HEK293 (cell line): ENCODE data around the gene SH3YL1.

Experiments
- CTCF ChIA-PET: fragments of 350-600 bp; formaldehyde crosslinking; extraction: SDS; loops from one replicate; lab custom pipeline; 2021; ENCODE audit warnings: antibody characterized with exemption; lab: Yijun Ruan, JAX
- POLR2A ChIA-PET: fragments of 300-600 bp; formaldehyde crosslinking; extraction: SDS; loops from one replicate; lab custom pipeline; 2020; ENCODE audit warnings: antibody characterized with exemption, inconsistent platforms; lab: Yijun Ruan, JAX
- H3K27ac ChIP-seq: fragments of 200-500 bp; sonication (Bioruptor generic); 2 replicates; pipeline ENCODE4 v1.5.1; 2014; ENCODE audit warnings: low read depth, low read length, control low read depth, inconsistent platforms; ENCODE audit errors: extremely low read depth
- H3K36me3 ChIP-seq, 2 experiments: fragments of 200-500 bp in 1 of 2; sonication (Bioruptor generic) in 1 of 2; 1 replicate in 1 of 2; 2 replicates in 1 of 2; pipeline ENCODE4 v1.5.1; 2014 to 2017; ENCODE audit warnings: inconsistent platforms in 2 of 2, low read length in 2 of 2; ENCODE audit not compliant: control insufficient read depth in 2 of 2, insufficient read depth in 1 of 2
- H3K4me1 ChIP-seq: fragments of 200-500 bp; sonication (Bioruptor generic); 2 replicates; pipeline ENCODE4 v1.5.1; 2014; ENCODE audit warnings: mild to moderate bottlenecking, low read length, inconsistent platforms; ENCODE audit not compliant: control insufficient read depth, insufficient read depth
- H3K4me3 ChIP-seq: 2 replicates; pipeline ENCODE4 v1.5.1; 2011; ENCODE audit warnings: low read depth, mild to moderate bottlenecking, control low read depth, low read length, moderate library complexity
- H3K9me3 ChIP-seq: fragments of 200-500 bp; sonication (Bioruptor generic); 2 replicates; pipeline ENCODE4 v1.5.1; 2014; ENCODE audit warnings: low read depth, low read length, inconsistent platforms; ENCODE audit not compliant: control insufficient read depth, insufficient read depth
- BCL11B ChIP-seq: fragments of 450-650 bp; formaldehyde crosslinking; IDR thresholded peaks from 2 replicates; pipeline ENCODE4 v1.5.1; 2016; ENCODE audit warnings: low read depth, missing biosample characterization, missing genetic modification characterization
- EGR2 ChIP-seq: fragments of 450-650 bp; formaldehyde crosslinking; IDR thresholded peaks from 2 replicates; pipeline ENCODE4 v1.5.1; 2016; ENCODE audit warnings: low read depth, missing biosample characterization, missing genetic modification characterization
- GLIS1 ChIP-seq: fragments of 450-650 bp; formaldehyde crosslinking; IDR thresholded peaks from 2 replicates; pipeline ENCODE4 v1.5.1; 2016; ENCODE audit warnings: missing biosample characterization, missing genetic modification characterization
- KLF7 ChIP-seq: fragments of 450-650 bp; formaldehyde crosslinking; IDR thresholded peaks from 2 replicates; pipeline ENCODE4 v1.5.1; 2016; ENCODE audit warnings: missing biosample characterization, missing genetic modification characterization, borderline replicate concordance
- KLF8 ChIP-seq: fragments of 450-650 bp; formaldehyde crosslinking; IDR thresholded peaks from 2 replicates; pipeline ENCODE4 v1.5.1; 2016; ENCODE audit warnings: missing biosample characterization, missing genetic modification characterization
- KLF9 ChIP-seq: fragments of 450-650 bp; formaldehyde crosslinking; IDR thresholded peaks from 2 replicates; pipeline ENCODE4 v1.5.1; 2016; ENCODE audit warnings: missing biosample characterization, missing genetic modification characterization, low read depth
- MZF1 ChIP-seq: fragments of 450-650 bp; formaldehyde crosslinking; IDR thresholded peaks from 2 replicates; pipeline ENCODE4 v1.5.1; 2017; ENCODE audit warnings: missing biosample characterization, missing genetic modification characterization, borderline replicate concordance
- OVOL3 ChIP-seq: fragments of 450-650 bp; formaldehyde crosslinking; IDR thresholded peaks from 2 replicates; pipeline ENCODE4 v1.5.1; 2016; ENCODE audit warnings: missing biosample characterization, missing genetic modification characterization
- ZBTB48 ChIP-seq: fragments of 450-650 bp; formaldehyde crosslinking; IDR thresholded peaks from 2 replicates; pipeline ENCODE4 v1.5.1; 2016; ENCODE audit warnings: missing biosample characterization, missing genetic modification characterization
- ZFHX2 ChIP-seq: fragments of 450-650 bp; formaldehyde crosslinking; conservative IDR thresholded peaks from 2 replicates; pipeline ENCODE4 v1.5.1; 2016; ENCODE audit warnings: missing biosample characterization, missing genetic modification characterization
- ZIC2 ChIP-seq: fragments of 450-650 bp; formaldehyde crosslinking; IDR thresholded peaks from 2 replicates; pipeline ENCODE4 v1.5.1; 2016; ENCODE audit warnings: missing biosample characterization, missing genetic modification characterization
- ZNF140 ChIP-seq: fragments of 450-650 bp; formaldehyde crosslinking; IDR thresholded peaks from 2 replicates; pipeline ENCODE4 v1.5.1; 2016; ENCODE audit warnings: missing biosample characterization, missing genetic modification characterization
- ZNF211 ChIP-seq: fragments of 450-650 bp; formaldehyde crosslinking; IDR thresholded peaks from 2 replicates; pipeline ENCODE4 v1.5.1; 2016; ENCODE audit warnings: low read depth, missing biosample characterization, missing genetic modification characterization
- ZNF248 ChIP-seq: fragments of 450-650 bp; formaldehyde crosslinking; IDR thresholded peaks from 2 replicates; pipeline ENCODE4 v1.5.1; 2017; ENCODE audit warnings: missing biosample characterization, missing genetic modification characterization
- ZNF335 ChIP-seq: fragments of 450-650 bp; formaldehyde crosslinking; conservative IDR thresholded peaks from 2 replicates; pipeline ENCODE4 v1.5.1; 2016; ENCODE audit warnings: missing biosample characterization, missing genetic modification characterization
- ZNF341 ChIP-seq: fragments of 450-650 bp; formaldehyde crosslinking; IDR thresholded peaks from 2 replicates; pipeline ENCODE4; 2016; ENCODE audit warnings: low read depth, missing biosample characterization, missing genetic modification characterization
- ZNF530 ChIP-seq: fragments of 450-650 bp; formaldehyde crosslinking; IDR thresholded peaks from 2 replicates; pipeline ENCODE4 v1.5.1; 2016; ENCODE audit warnings: low read depth, missing biosample characterization, missing genetic modification characterization
- ZNF654 ChIP-seq: fragments of 450-650 bp; formaldehyde crosslinking; IDR thresholded peaks from 2 replicates; pipeline ENCODE4 v1.5.1; 2016; ENCODE audit warnings: low read depth, missing biosample characterization, missing genetic modification characterization
- ZNF707 ChIP-seq: fragments of 450-650 bp; formaldehyde crosslinking; IDR thresholded peaks from 2 replicates; pipeline ENCODE4 v1.5.1; 2016; ENCODE audit warnings: missing biosample characterization, missing genetic modification characterization
- ZSCAN5A ChIP-seq: fragments of 450-650 bp; formaldehyde crosslinking; IDR thresholded peaks from 2 replicates; pipeline ENCODE4 v1.5.1; 2016; ENCODE audit warnings: missing biosample characterization, missing genetic modification characterization
- TF ChIP-seq, protein P1 (sequence below): fragments of 450-650 bp; formaldehyde crosslinking; IDR thresholded peaks from 2 replicates; pipeline ENCODE4 v1.5.1; 2016; ENCODE audit warnings: missing biosample characterization, missing genetic modification characterization, low read depth
- TF ChIP-seq, protein P2 (sequence below): fragments of 450-650 bp; formaldehyde crosslinking; IDR thresholded peaks from 2 replicates; pipeline ENCODE4 v1.5.1; 2017; ENCODE audit warnings: missing biosample characterization, missing genetic modification characterization

The SH3YL1 gene

GRCh38 chr2:309954-310510 lies 46.2 kb upstream of the SH3YL1 start:
- ChIA-PET CTCF (interaction anchor here (0.6 kb wide), 1 partner anchor 499 kb away, joined by 6 read pairs; no protein-coding TSS in a partner anchor), POLR2A (no interaction called here)
- Histone ChIP-seq H3K9me3 (no peaks in the 10 kb centered on the region), H3K4me3 (no peak overlapping the region), H3K27ac (no peak overlapping the region), H3K4me1 (no peaks in the 10 kb centered on the region), H3K36me3 (no peaks in the 10 kb centered on the region)
- TF ChIP-seq BCL11B (tag by site-specific recombination): no peak
- no peak for TF ChIP-seq ZNF248 (tag by site-specific recombination)
- TF ChIP-seq ZNF707 (tag by site-specific recombination): no peak

GRCh38 chr2:309148-309953 lies 45.5 kb upstream of the SH3YL1 start:
- Histone ChIP-seq H3K4me3 (no peak overlapping the region), H3K4me1 (no peaks in the 10 kb centered on the region), H3K36me3 (no peaks in the 10 kb centered on the region), H3K27ac (no peak overlapping the region), H3K9me3 (no peaks in the 10 kb centered on the region)
- POLR2A ChIA-PET: no interaction called here
- TF ChIP-seq KLF9 (peak; percentile 69), KLF8 (no peak), ZNF211 (tag by site-specific recombination) (no peak), ZFHX2 (peak; percentile 54), OVOL3 (tag by site-specific recombination) (no peak), GLIS1 (tag by site-specific recombination) (no peak), ZNF654 (tag by site-specific recombination) (no peak), MZF1 (no peak), ZIC2 (peak; percentile 56), ZNF140 (tag by site-specific recombination) (no peak), ZNF341 (tag by site-specific recombination) (peak; percentile 70), KLF7 (tag by site-specific recombination) (no peak), ZSCAN5A (tag by site-specific recombination) (no peak), ZNF335 (tag by site-specific recombination) (0 out of 2 replicates have a peak, but pooled peaks have one; percentile 20), ZNF530 (tag by site-specific recombination) (no peak), ZBTB48 (tag by site-specific recombination) (no peak), EGR2 (peak; percentile 38; the same call in 1 of the 2 replicates)
- TF ChIP-seq, protein P1, sequence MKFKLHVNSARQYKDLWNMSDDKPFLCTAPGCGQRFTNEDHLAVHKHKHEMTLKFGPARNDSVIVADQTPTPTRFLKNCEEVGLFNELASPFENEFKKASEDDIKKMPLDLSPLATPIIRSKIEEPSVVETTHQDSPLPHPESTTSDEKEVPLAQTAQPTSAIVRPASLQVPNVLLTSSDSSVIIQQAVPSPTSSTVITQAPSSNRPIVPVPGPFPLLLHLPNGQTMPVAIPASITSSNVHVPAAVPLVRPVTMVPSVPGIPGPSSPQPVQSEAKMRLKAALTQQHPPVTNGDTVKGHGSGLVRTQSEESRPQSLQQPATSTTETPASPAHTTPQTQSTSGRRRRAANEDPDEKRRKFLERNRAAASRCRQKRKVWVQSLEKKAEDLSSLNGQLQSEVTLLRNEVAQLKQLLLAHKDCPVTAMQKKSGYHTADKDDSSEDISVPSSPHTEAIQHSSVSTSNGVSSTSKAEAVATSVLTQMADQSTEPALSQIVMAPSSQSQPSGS: peak; percentile 72
- TF ChIP-seq, protein P2, sequence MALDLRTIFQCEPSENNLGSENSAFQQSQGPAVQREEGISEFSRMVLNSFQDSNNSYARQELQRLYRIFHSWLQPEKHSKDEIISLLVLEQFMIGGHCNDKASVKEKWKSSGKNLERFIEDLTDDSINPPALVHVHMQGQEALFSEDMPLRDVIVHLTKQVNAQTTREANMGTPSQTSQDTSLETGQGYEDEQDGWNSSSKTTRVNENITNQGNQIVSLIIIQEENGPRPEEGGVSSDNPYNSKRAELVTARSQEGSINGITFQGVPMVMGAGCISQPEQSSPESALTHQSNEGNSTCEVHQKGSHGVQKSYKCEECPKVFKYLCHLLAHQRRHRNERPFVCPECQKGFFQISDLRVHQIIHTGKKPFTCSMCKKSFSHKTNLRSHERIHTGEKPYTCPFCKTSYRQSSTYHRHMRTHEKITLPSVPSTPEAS: no peak
- CTCF ChIA-PET: interaction anchor here (0.6 kb wide), 1 partner anchor 499 kb away, joined by 6 read pairs; no protein-coding TSS in a partner anchor
